Putamen (tissue), 1 donor: ENCODE results near the gene ITGAD.
"Not testable (repeated sequence)": the region's sequence is repeated elsewhere in the genome, so short reads cannot be mapped to it uniquely, and the experiment has no call there.

ENCODE experiments used
- DNase-seq: peaks from one replicate; pipeline ENCODE4 v3.0.0-alpha.2; 2016; ENCODE audit warnings: low spot score

ITGAD gene

GRCh38 chr16:31429796-31430195 is 36.7 kb downstream of the ITGAD start:
- no peak for DNase-seq

DNA sequence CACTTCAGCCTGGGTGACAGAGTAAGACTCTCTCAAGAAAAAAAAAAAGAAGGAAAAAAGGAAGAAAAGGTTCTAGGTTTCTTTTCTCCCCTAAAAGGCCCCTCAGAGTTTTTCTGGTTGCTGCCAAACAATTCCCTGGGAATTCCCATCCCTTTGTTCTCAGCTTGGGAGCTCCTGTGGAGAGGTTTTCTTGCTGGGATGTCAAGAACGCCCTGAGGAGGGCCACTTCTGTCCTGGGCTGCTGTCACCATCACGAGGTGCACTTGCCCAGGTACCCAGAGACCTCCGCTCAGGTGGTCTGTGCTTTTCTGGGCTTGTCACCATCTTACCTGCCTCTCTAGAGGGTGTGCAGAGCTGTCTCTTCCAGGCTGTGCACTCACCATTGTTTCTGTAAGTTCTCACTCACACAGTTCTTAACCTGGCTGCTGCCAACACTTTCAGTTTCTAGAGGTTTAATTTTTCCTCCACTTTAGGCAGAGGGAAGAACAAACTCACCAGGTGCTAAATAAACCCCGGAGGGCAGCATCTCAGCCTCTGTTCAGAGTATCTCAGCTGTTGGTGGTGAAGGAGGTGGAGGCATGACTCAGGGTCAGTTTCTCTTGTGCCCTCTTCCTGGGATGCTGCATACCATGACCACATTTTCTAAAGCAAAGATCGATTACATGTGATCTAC is 37.4 kb downstream of the ITGAD start:
- DNase-seq: no peak

- DNase-seq: no peak
Measured at GRCh38 chr16:31435341-31436220, 42.4 kb downstream of the ITGAD start.

DNA sequence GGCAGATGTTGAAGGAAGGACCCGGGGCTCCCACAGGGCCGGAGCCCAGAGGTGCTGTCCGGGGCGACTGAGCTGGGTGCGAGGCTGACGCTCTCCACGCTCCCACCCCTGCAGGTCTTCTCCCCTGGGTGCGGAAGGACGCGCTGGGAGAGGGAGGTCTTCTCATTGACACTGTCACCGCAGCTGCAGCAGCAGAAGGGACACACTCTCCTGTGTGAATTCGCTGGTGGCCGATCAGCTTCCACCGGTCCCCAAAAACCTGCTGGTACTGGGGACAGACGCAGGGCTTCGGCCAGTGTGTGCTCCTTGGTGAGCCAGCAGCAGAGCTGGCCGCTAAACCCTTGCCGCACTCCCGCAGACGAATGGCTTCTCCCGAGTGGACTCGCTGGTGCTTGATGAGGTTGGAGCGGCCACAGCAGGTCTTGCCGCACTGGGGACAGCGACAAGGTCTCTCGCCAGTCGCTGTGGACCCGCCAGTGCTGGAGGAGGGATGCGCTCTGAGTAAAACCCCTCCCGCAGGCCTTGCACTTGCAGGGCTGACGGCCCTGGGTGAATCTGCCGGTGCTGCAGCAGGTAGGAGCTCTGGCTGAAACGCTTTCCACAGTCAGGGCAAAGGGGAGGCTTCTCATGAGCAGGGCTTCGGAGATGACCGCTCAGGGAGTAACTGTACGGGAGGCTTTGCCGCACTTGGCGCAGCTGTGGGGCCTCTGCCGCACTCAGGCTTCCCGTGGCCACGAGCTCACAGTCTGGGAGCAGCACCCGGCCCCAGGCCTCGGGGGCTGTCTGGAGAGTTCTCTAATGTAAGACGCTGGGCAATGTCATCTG is 43.3 kb downstream of the ITGAD start:
- DNase-seq: no peak

GRCh38 chr16:31438414-31438813 is 45.3 kb downstream of the ITGAD start:
- no peak for DNase-seq

GRCh38 chr16:31439023-31439422 is 45.9 kb downstream of the ITGAD start:
- DNase-seq: not testable (repeated sequence)

GRCh38 chr16:31439519-31439918 is 46.4 kb downstream of the ITGAD start:
- no peak for DNase-seq

- DNase-seq: no peak
Measured at GRCh38 chr16:31440516-31441184, 47.5 kb downstream of the ITGAD start.

DNA sequence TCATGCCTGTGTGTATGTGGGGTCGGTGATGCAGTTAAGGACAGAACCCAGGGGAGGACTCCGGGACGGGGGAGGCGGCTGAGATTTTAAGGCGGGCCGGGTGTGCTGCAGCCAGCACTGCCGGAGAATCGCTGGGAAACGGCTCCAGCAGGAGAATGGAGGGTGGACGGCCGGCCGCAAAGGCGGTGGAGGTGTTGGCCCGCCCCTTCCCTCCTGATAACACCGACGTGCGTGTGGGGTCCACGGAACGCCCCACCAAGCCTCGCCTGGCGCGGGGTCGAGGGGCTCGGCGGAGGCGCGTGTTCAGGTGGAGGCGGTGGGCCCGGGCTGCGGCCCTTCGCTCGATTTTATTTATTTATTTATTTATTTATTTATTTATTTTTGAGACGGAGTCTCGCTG is 48.8 kb downstream of the ITGAD start:
- DNase-seq: no peak

DNA sequence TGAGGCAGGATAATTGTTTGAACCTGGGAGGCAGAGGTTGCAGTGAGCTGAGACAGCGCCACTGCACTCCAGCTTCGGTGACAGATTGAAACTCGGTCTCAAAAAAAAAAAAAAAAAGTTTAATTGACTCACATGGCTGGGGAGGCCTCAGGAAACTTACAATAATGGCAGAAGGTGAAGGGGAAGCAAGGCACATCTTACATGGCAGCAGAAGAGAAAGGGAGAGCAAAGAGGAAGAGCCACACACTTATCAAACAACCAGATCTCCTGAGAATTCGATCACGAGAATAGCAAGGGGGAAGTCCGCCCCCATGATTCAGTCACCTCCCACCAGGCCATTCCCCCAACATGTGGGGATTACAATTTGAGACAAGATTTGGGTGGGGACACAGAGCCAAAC is 52.8 kb downstream of the ITGAD start:
- DNase-seq: not testable (repeated sequence)

DNA sequence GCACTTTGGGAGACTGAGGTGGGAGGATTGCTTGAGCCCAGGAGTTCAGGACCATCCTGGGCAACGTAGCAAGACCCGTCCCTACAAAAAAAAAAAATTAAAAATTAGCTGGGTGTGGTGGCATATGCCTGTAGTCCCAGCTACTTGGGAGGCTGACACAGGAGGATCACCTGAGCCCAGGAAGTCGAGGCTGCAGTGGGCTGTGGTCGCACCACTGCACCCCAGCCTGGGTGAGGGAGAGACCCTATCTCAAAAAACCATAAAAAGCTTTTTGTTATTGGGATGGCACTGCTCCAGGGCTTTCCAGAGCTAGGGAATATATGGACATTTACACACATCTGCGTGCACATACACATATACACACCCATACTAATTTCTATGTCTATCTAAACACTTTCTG is 58.1 kb downstream of the ITGAD start:
- no peak for DNase-seq

GRCh38 chr16:31451681-31452351 is 58.7 kb downstream of the ITGAD start:
- DNase-seq: no peak

DNA sequence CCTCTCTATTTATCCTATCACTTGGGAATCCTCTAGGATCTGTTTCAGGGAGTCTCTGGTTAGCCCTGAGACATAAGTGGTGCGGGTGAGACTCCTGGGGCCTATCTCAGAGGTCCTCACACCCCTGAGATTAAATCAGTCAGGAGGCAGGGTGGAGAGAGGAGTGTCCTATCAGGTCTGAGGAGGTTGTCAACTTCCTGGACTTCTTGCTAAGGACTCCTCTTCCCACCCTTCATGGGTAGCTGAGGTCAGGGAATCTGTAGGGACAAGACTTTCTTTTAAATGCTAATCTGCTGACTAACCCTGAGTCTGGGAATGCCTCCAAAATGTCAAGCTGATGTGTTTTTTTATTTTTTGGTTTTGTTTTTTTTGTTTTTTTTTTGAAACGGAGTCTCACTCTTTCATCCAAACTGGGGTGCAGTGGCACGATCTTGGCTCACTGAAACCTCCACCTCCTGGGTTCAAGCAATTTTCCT is 59.5 kb downstream of the ITGAD start:
- DNase-seq: no peak

DNA sequence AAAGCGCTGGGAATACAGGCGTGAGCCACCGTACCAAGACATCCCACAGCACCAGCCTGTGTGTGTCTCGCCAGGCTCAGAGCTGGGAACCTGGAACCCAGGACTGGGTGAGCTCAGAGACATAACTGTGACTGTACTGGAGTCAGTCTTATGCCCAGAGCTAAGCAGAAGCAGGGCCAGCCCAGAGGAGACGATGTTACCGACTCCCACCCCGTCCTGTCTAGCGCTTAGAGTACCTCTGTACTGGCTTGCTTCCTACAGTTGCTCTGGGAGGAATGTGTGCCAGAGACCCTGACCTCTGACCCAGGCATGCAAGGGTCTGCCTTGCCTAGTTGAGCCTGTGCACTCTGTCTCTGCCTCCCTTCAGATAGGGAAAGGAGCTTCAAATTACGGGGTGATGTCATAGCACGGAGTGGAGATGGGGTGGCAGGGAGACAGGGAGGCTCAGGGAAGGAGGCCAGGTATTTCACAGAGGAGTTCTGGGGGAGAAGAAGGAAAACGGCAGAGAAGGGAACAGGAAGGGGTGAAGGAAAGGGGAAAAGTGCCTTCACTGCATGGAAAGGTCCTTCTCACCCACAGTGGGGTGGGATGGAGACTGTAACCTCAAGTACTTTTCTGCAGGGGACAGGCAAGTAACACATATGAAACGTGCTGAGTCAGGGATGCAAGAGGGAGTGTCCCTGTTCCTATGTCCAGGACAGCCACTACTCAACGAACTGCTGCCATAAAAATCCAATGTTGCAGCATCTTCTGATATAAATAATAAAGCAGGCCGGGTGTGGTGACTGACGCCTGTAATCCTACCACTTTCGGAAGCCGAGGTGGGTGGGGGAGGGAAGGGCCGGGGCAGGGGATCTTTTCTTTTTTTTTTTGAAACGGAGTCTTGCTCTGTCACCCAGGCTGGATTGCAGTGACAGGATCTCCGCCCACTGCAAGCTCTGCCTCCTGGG is 60.4 kb downstream of the ITGAD start:
- DNase-seq: no peak

DNA sequence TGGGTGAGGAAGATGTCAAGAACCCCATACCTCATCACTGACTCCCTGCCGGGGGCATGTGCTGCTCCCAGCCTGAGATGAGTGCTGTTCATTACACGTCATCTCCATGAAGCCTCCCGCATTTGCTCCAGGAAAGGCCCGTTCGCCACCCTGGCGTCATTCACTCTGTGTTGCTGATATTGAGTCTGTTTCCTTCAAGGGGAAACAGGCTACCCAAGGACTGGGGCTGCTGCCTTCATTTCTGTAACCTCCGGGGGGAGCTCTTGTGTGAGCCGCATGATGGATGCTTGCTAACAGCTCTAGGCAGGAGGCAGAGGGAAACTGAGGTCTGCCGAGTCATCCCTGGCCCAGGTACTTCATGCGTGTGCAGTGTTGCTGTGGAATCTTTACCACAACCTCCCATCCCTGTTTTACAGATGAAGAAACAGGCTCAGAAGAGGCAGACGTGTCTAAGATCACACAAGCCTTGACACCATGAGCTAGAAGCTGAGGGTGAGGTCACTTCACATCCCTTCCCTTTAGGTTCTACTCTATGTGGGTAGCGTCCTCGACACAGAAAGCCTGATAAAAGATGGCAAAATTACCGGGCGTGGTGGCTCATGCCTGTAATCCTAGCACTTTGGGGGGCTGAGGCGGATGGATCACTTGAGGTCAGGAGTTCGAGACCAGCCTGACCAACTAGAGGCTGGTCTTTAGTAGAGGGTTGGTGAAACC is 62.6 kb downstream of the ITGAD start:
- no peak for DNase-seq

DNA sequence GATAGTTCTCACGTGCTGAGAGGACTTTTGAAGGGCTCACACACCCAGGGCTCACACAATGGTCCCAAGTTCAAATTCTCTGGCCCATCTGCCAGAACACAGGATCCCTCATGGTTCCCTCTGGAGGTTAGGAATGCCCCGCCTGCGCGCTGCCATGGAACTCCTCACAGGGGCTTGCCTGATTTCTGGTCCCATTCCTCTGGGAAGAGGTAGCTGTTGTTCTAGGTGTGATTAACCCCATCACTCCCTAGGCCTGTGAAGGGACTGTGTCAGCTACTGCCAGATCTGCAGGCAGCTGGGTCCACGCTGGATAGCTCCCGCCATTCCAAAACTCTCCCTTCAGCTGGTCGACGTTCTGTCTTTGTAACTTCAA is 63.8 kb downstream of the ITGAD start:
- no peak for DNase-seq

GRCh38 chr16:31458073-31458843 is 65.1 kb downstream of the ITGAD start:
- no peak for DNase-seq

DNA sequence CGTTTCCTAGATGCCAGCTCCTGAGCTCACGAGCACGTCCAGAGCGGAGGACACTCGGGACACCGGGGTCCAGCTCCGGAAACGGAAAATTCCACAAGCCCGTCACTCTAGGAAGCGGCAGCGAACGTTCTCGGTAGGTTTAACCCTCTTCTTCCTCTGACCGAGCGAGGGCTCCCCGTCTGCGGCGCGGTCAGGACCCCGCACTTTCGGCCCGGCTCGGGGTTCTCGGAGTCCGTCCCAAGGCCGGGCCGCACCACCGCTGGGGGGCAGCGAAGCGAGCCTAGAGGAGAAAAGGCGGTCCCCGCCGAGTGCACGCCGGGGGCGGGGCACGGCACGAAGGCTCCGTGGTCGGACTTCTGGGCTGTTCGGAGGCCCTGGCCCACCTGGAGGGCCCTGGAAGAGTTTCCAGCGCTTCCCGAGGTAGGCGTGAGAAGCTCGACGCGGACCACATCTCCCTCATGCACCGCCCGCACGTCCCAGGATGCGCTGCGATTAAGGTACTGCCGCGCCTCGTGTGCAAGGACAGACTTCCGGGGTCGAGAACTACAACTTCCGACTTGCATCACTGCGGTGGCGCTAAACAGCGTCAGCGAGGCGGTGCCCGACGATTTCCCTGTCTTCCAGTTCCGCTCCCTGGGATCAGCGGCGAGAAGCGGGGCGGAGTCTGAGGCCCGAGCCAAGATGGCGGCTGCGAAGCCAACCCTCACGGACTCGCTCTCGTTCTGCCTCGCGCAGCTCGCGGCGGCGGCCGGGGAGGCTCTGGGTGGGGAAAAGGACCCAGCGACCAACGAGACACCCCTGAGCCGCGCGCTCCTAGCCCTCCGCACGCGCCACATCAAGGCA is 65.9 kb downstream of the ITGAD start, which contains the start of gene ARMC5:
Gene ARMC5 (plus strand): TSS at position 658 of the 843 bp plus-strand sequence. CDS start 24 bp downstream, at position 682.
- DNase-seq: peak; percentile 99
